Epidermal melanocyte (primary cell): ENCODE data around the gene SEC61A2.

Experiments used
- DNase-seq: peaks from one replicate; pipeline ENCODE4 v3.0.0; 2011; ENCODE audit warnings: low spot score; ENCODE audit not compliant: insufficient read length

SEC61A2 gene

DNA sequence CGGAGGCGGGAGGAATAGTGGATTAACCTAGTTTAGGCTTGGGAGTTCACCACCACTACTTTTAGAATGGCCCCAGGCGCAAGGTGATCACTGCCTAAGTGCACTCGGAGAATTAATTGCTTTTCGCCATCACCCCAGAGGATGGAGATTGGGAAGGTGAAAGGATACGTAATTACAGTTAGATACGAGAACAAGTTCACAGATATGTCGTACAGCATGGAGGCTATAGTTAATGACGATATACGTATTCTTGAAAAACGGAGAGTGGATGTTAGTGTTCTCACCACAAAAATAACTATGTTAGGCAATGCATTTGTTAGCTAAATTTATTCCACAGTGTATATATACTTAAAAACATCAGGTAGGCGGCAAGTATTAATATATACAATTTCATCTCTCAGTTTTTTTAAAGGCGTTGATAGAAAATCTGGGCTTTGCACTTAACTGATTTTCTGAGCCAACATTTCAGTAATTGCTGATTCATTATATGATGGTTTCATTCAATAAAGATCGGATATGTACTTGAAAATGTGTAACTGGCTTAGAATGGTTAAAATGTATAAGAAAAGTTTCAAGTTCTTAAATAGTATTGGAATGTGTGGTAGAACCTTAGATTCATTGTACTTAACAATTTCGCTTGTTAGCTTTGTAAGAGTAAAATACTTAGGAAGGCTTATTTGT, 67.2 kb downstream of the SEC61A2 start:
- no peak for DNase-seq

- no peak for DNase-seq
Observed at GRCh38 chr10:12198156-12198555, 68.7 kb downstream of the SEC61A2 start.

DNA sequence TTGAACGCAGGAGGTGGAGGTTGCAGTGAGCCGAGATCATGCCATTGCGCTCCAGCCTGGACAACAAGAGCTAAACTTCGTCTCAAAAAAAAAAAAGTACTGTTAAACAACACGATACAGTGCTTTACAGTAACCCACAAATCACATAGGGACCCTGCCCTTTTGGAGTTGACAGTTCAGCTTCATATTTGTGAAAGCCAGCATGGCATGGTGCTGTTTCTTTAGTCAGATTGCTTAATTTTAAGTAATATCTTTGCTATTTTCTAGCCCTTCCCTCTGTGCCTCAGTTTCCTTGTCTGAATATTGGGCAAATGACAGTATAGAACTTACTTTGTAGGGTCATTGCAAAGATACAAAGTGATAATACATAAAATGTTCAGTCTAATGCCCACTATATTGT, 71.4 kb downstream of the SEC61A2 start:
- DNase-seq = no peak

GRCh38 chr10:12201543-12201942, 72.1 kb downstream of the SEC61A2 start:
- DNase-seq = no peak

DNA sequence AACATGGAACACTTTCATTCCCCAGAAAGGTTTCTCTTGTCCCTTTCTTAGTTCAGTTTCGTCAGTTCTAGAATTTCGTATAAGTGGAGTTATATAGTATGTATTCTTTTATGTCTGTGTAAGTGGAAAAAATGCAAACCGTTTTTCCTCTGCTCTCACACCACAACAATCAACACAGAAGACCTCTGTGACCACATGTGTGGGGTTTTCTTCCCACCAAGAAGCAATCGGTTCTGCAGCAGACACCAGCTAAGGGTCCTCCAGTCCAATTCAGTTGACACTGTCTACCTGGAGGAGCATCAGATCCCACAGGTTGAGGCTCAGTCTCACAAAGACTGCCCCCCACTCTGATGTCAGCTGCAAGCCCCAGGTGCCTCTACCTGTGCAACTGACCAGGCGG, 72.7 kb downstream of the SEC61A2 start:
- no peak for DNase-seq

GRCh38 chr10:12205082-12205481, 75.6 kb downstream of the SEC61A2 start:
- no peak for DNase-seq

DNA sequence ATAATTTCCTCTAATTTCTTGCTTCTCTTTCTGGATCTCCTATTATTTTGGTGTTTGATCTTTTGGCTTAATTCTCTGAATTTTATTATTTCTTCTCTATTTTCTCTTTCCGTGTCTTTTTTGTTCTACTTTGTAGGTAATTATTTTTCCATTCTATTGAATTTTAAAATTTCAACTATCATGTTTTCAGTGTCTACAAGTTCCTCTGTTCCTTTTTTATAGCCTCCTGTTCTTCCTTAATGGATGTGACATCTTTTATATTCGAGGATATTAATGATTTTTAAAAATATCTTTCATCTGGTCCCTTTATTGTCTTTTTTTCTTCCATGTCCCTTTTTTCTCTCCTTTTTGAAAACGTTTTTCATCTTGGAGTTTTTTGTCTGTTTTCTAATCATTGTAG, 77.6 kb downstream of the SEC61A2 start:
- no peak for DNase-seq

- DNase-seq = no peak
Observed at GRCh38 chr10:12208460-12208859, 79.0 kb downstream of the SEC61A2 start.

GRCh38 chr10:12212454-12212853, 83.0 kb downstream of the SEC61A2 start:
- no peak for DNase-seq

DNA sequence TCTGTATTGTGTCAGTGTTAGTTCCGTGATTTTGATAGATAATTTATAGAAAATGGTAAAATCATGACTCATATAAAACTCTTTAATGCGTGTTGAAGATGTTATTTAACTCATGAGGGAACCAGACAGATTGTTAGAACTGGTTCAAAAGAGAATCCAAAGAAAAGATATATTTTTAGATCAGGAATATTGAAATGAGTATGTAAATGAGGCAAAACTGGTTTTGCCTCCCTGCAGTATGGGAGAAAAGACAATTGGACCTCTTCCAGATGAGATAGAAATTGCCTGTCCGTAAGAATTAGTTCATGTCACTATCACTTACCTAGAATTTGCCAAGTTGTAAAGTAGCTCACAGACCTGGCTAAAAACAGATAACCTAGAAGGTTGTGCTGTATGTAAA, 84.1 kb downstream of the SEC61A2 start:
- DNase-seq = no peak

DNA sequence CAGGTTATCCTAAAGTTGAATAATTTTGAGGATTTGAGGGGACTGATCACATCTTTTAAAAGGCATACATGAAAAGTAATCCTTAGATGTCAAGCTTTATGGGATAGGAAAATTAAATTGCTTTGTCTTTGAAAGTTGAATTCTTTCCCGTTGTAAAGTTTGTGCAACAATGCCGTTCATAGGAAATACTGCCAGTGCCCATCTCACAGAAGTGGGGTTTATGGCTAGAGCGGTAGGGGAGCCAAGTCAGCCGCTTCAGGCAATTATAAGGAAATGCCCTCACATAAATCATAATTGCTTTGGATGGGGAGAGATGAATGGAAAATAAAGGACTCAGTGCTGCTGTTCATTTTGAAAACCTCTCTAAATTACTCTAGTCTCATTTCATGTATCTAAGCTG, 84.6 kb downstream of the SEC61A2 start:
- no peak for DNase-seq

- no peak for DNase-seq
Observed at GRCh38 chr10:12214763-12215218, 85.3 kb downstream of the SEC61A2 start.
